Measurements from ENCODE around the gene BSN. TPM values are rescaled to one million over a fixed set of nuclear protein-coding genes. Genes with fewer than 3 reads are reported as not detected.

BSN gene
- total RNA-seq, 4 donors from 2014 or later, result 0.04 to 0.59 (median 0.15) TPM

DNA sequence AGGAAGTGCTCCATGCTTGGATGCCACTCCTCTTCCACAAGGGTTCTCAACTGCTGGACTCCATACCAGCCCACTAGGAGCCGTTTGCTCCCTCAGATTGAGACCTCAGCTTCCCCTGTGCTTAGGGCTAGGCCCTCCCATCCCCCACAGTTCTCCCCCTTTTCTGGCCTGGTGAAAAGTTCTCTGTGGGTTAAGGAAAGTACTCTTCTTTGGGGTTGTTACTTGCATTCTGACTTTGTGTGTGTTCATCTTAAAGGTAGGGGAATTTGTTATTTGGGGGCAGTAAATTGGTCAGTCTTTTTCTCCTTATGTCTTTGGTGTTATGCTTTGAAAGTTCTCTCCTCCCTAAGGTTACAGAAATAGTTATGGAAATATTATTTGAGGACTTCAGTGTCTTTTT lies 95.9 kb downstream of the BSN start:
- 86% methylated on average over 1 of the region's 1 CpG for WGBS
- no peaks in the 10 kb centered on the region for H3K4me1 ChIP-seq
- TF ChIP-seq POLR2A (IDR thresholded peaks at IDR 0.05) (no peak), EP300 (IDR thresholded peaks at IDR 0.05) (no peak), POLR2AphosphoS5 (IDR thresholded peaks at IDR 0.05) (no peak)
- TF ChIP-seq, protein P1, sequence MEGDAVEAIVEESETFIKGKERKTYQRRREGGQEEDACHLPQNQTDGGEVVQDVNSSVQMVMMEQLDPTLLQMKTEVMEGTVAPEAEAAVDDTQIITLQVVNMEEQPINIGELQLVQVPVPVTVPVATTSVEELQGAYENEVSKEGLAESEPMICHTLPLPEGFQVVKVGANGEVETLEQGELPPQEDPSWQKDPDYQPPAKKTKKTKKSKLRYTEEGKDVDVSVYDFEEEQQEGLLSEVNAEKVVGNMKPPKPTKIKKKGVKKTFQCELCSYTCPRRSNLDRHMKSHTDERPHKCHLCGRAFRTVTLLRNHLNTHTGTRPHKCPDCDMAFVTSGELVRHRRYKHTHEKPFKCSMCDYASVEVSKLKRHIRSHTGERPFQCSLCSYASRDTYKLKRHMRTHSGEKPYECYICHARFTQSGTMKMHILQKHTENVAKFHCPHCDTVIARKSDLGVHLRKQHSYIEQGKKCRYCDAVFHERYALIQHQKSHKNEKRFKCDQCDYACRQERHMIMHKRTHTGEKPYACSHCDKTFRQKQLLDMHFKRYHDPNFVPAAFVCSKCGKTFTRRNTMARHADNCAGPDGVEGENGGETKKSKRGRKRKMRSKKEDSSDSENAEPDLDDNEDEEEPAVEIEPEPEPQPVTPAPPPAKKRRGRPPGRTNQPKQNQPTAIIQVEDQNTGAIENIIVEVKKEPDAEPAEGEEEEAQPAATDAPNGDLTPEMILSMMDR (IDR thresholded peaks at IDR 0.05), result no peak
- H3K27ac ChIP-seq, result no peak overlapping the region
- H3K4me3 ChIP-seq, result no peak overlapping the region
- no peak for DNase-seq (ENCODE audit: low spot score in 2 of 2)
- no peaks in the 10 kb centered on the region for H3K9me3 ChIP-seq
- H3K27me3 ChIP-seq, result no peaks in the 10 kb centered on the region
- H3K36me3 ChIP-seq, result no peaks in the 10 kb centered on the region

GRCh38 chr3:49650637-49651036 lies 96.4 kb downstream of the BSN start:
- WGBS, result 85% methylated on average over 8 of the region's 8 CpGs
- Histone ChIP-seq H3K4me1 (no peaks in the 10 kb centered on the region), H3K9me3 (no peaks in the 10 kb centered on the region), H3K27me3 (no peaks in the 10 kb centered on the region), H3K36me3 (no peaks in the 10 kb centered on the region), H3K27ac (no peak overlapping the region), H3K4me3 (no peak overlapping the region)
- DNase-seq (ENCODE audit: low spot score in 2 of 2), result no peak
- TF ChIP-seq, protein P1 (IDR thresholded peaks at IDR 0.05), result no peak
- TF ChIP-seq EP300 (IDR thresholded peaks at IDR 0.05), result no peak
- no peak for TF ChIP-seq POLR2AphosphoS5 (IDR thresholded peaks at IDR 0.05)
- no peak for TF ChIP-seq POLR2A (IDR thresholded peaks at IDR 0.05)

DNA sequence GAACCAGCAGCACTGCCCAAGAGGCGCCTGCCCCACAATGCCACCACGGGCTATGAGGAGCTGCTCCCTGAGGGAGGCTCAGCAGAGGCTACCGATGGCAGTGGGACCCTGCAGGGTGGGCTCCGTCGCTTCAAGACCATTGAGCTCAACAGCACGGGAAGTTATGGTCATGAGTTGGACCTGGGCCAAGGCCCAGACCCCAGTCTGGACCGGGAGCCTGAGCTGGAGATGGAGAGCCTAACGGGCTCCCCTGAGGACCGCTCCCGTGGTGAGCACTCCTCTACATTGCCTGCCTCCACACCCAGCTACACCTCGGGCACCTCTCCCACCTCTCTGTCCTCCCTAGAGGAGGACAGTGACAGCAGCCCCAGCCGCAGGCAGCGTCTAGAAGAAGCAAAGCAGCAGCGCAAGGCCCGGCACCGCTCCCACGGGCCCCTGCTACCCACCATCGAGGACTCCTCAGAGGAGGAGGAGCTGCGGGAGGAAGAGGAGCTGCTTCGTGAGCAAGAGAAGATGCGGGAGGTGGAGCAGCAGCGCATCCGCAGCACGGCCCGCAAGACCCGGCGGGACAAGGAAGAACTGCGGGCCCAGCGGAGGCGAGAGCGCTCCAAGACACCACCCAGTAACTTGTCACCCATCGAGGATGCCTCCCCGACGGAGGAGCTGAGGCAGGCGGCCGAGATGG lies 98.1 kb downstream of the BSN start:
- H3K4me1 ChIP-seq, result no peaks in the 10 kb centered on the region
- no peaks in the 10 kb centered on the region for H3K9me3 ChIP-seq
- H3K36me3 ChIP-seq, result no peaks in the 10 kb centered on the region
- WGBS, result 91% methylated on average over 28 of the region's 36 CpGs
- no peak for DNase-seq (ENCODE audit: low spot score in 2 of 2)
- H3K27ac ChIP-seq, result no peak overlapping the region
- TF ChIP-seq EP300 (IDR thresholded peaks at IDR 0.05), result no peak
- TF ChIP-seq POLR2A (IDR thresholded peaks at IDR 0.05), result no peak
- no peak for TF ChIP-seq POLR2AphosphoS5 (IDR thresholded peaks at IDR 0.05)
- TF ChIP-seq, protein P1 (IDR thresholded peaks at IDR 0.05), result no peak
- H3K4me3 ChIP-seq, result no peak overlapping the region
- peaks cover 3% of the 10 kb centered on the region for H3K27me3 ChIP-seq

DNA sequence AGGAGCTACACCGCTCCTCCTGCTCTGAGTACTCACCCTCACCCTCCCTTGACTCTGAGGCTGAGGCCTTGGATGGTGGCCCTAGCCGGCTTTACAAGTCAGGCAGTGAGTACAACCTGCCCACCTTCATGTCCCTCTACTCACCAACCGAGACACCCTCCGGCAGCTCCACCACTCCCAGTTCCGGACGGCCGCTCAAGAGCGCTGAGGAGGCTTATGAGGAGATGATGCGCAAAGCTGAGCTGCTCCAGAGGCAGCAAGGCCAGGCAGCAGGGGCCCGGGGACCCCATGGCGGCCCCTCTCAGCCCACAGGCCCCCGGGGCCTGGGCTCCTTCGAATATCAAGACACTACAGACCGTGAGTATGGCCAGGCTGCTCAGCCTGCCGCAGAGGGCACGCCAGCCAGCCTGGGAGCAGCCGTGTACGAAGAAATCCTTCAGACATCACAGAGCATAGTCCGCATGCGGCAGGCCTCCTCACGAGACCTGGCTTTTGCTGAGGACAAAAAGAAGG lies 98.7 kb downstream of the BSN start:
- no peak for TF ChIP-seq EP300 (IDR thresholded peaks at IDR 0.05)
- no peak for TF ChIP-seq POLR2A (IDR thresholded peaks at IDR 0.05)
- TF ChIP-seq POLR2AphosphoS5 (IDR thresholded peaks at IDR 0.05), result no peak
- TF ChIP-seq, protein P1 (IDR thresholded peaks at IDR 0.05), result no peak
- Histone ChIP-seq H3K4me1 (no peaks in the 10 kb centered on the region), H3K9me3 (no peaks in the 10 kb centered on the region), H3K36me3 (no peaks in the 10 kb centered on the region), H3K27ac (no peak overlapping the region), H3K27me3 (peaks cover 3% of the 10 kb centered on the region), H3K4me3 (no peak overlapping the region)
- WGBS, result 92% methylated on average over 16 of the region's 21 CpGs
- DNase-seq (ENCODE audit: low spot score in 2 of 2), result no peak

- no peak overlapping the region for H3K4me3 ChIP-seq
- DNase-seq (ENCODE audit: low spot score in 2 of 2), result no peak
- TF ChIP-seq EP300 (IDR thresholded peaks at IDR 0.05), result no peak
- TF ChIP-seq, protein P1 (IDR thresholded peaks at IDR 0.05), result no peak
- no peak for TF ChIP-seq POLR2AphosphoS5 (IDR thresholded peaks at IDR 0.05)
- no peaks in the 10 kb centered on the region for H3K9me3 ChIP-seq
- 76% methylated on average over 5 of the region's 8 CpGs for WGBS
- no peaks in the 10 kb centered on the region for H3K4me1 ChIP-seq
- no peak overlapping the region for H3K27ac ChIP-seq
- H3K27me3 ChIP-seq, result peaks cover 3% of the 10 kb centered on the region
- H3K36me3 ChIP-seq, result no peaks in the 10 kb centered on the region
These were observed 99.3 kb downstream of the BSN start for GRCh38 chr3:49653621-49654020.

All from suprapubic skin (tissue), 4 donors.